Measurements from ENCODE around the gene VPS33B.
"Not testable (repeated sequence)": the region's sequence is repeated elsewhere in the genome, so short reads cannot be mapped to it uniquely, and the experiment has no call there.

VPS33B gene

GRCh38 chr15:91047545-91048199 is 25.3 kb upstream of the VPS33B start:
- peak; percentile 74 to 78 for DNase-seq (ENCODE audit: low read depth in 1 of 2, low spot score in 1 of 2)

GRCh38 chr15:91046056-91046455 is 23.7 kb upstream of the VPS33B start:
- H3K4me3 ChIP-seq (replicated peaks; ENCODE audit: insufficient read depth, low read length); H3K27me3 ChIP-seq (ENCODE audit: insufficient read depth, poor library complexity, severe bottlenecking); H3K27ac ChIP-seq (replicated peaks); DNase-seq (ENCODE audit: low read depth in 1 of 2, low spot score in 1 of 2): not testable (repeated sequence)

More at GRCh38 chr15:91047545-91048199, 25.3 kb upstream of the VPS33B start:
- Histone ChIP-seq H3K27ac (replicated peaks) (no peak overlapping the region), H3K4me3 (replicated peaks; ENCODE audit: insufficient read depth, low read length) (no peak overlapping the region), H3K27me3 (ENCODE audit: insufficient read depth, poor library complexity, severe bottlenecking) (no peaks in the 10 kb centered on the region)
- TF ChIP-seq SPI1 (IDR thresholded peaks at IDR 0.05; ENCODE audit: borderline replicate concordance, low read depth) (peak; percentile 20; the same call in 1 of the 2 replicates), REST (IDR thresholded peaks at IDR 0.05; ENCODE audit: insufficient replicate concordance, low read depth) (no peak), GABPA (IDR thresholded peaks at IDR 0.05; ENCODE audit: low read depth) (no peak), POLR2AphosphoS5 (IDR thresholded peaks at IDR 0.05; ENCODE audit: low read depth) (0 out of 2 replicates have a peak, but pooled peaks have one; percentile 36), CTCF (IDR thresholded peaks at IDR 0.05; ENCODE audit: insufficient read depth, low read length) (no peak)

GRCh38 chr15:91045065-91045464 is 22.7 kb upstream of the VPS33B start:
- H3K4me3 ChIP-seq (replicated peaks; ENCODE audit: insufficient read depth, low read length) = no peak overlapping the region
- no peak overlapping the region for H3K27ac ChIP-seq (replicated peaks)
- H3K27me3 ChIP-seq (ENCODE audit: insufficient read depth, poor library complexity, severe bottlenecking) = no peaks in the 10 kb centered on the region
- TF ChIP-seq POLR2AphosphoS5 (IDR thresholded peaks at IDR 0.05; ENCODE audit: low read depth) (no peak), REST (IDR thresholded peaks at IDR 0.05; ENCODE audit: insufficient replicate concordance, low read depth) (no peak), GABPA (IDR thresholded peaks at IDR 0.05; ENCODE audit: low read depth) (no peak)
- DNase-seq (ENCODE audit: low read depth in 1 of 2, low spot score in 1 of 2) = no peak

GRCh38 chr15:91043202-91043874 is 20.9 kb upstream of the VPS33B start:
- TF ChIP-seq SPI1 (IDR thresholded peaks at IDR 0.05; ENCODE audit: borderline replicate concordance, low read depth) (no peak), REST (IDR thresholded peaks at IDR 0.05; ENCODE audit: insufficient replicate concordance, low read depth) (no peak), GABPA (IDR thresholded peaks at IDR 0.05; ENCODE audit: low read depth) (no peak), POLR2AphosphoS5 (IDR thresholded peaks at IDR 0.05; ENCODE audit: low read depth) (no peak), CTCF (IDR thresholded peaks at IDR 0.05; ENCODE audit: insufficient read depth, low read length) (no peak)
- Histone ChIP-seq H3K27ac (replicated peaks) (no peak overlapping the region), H3K4me3 (replicated peaks; ENCODE audit: insufficient read depth, low read length) (no peak overlapping the region), H3K27me3 (ENCODE audit: insufficient read depth, poor library complexity, severe bottlenecking) (no peaks in the 10 kb centered on the region)
- no peak for DNase-seq (ENCODE audit: low read depth in 1 of 2, low spot score in 1 of 2)
